Endometrium (tissue), 2 donors: Measurements from ENCODE around the gene RARA.
"Not testable (repeated sequence)": the region's sequence is repeated elsewhere in the genome, so short reads cannot be mapped to it uniquely, and the experiment has no call there.

Experiments used
- FAIRE-seq: peaks from 2 replicates; lab custom pipeline; 2012; peaks lifted over from hg19 to GRCh38; lab: Jason Lieb, UNC
- donor health status: control.
- donor health status: control.

RARA gene

DNA sequence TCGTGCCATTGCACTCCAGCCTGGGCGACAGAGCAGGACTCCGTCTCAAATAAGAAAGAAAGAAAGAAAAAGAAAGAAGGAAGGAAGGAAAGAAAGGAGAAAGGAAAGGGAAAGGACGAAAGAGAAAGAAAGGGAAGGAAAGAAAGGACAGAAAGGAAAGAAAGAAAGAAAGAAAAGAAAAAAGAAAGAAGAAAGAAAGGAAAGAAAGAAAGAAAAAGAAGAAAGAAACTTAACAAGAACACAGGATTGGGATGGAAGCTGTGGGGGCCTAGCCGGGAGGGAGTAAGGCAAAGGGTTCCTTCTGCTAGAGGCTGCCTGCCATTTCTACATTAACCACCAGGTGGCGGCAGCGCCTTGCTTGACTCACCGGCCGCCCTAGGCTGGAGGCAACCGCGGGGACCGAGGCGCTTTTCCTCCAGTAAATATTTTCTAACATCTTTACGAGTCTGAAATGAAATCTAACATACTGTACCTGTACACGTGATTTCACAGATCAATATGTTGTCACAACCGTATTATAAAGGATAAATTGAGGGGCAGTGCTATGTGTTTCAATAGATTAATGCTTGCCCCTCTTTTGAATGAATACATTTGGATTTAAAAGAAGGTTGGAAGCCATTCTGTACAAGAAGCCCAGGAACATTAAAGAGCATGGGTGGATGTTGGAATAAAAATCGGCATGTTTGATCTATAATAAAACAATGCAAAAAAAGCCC is 49.5 kb downstream of the RARA start:
- FAIRE-seq: peak; percentile 86

DNA sequence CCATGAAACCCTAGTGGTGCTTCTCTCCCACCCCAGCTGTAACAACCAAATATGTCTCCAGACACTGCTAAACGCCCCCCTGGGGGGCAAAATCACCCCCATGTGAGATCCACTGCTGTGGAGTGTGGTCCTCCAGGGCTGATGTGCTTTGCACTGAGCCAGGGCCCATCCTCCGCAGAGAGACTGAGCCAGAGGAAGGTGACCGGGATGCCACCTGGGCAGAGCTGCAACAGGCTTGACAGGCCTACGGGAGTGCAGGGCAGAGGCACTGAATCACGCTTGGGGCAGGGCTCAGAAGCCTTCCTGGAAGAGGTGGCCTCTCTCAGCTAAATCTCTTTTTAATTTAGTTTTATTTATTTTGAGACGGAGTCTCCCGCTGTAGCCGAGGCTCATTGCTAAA is 51.1 kb downstream of the RARA start:
- FAIRE-seq: no peak

GRCh38 chr17:40361063-40361924 is 52.3 kb downstream of the RARA start:
- no peak for FAIRE-seq

GRCh38 chr17:40361925-40362695 is 53.1 kb downstream of the RARA start:
- FAIRE-seq: no peak

DNA sequence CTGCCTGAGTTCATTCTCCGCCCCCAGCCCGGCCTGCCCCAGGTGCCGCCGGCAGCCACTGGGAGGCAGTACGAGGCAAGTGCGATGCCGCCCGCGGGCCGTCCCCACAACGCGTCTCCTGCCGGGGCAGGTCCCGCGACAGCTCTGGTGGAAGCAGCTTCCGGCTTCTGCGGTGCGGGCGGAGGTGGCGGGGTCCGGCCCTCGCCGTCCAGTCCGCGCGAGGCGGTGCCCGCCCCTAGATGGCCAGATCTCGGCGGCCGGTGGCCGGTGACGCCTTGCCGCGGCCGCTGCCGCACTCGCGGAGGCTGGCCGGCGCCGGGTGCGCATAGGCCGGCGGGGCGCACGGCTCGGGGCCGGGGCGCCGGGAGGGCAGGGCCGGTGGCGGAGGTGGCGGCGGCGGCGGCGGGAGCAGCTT is 53.7 kb downstream of the RARA start:
- no peak for FAIRE-seq

- FAIRE-seq: no peak
These were observed 54.3 kb downstream of the RARA start for GRCh38 chr17:40363111-40363827.

- no peak for FAIRE-seq
These were observed 55.3 kb downstream of the RARA start, which contains the start of gene GJD3 for GRCh38 chr17:40364121-40364861. Gene GJD3, minus strand, starts transcription at chr17:40364737. Its CDS starts 922 bp downstream, at chr17:40363815.

GRCh38 chr17:40364906-40365305 is 55.9 kb downstream of the RARA start:
- FAIRE-seq: no peak

GRCh38 chr17:40366076-40366860 is 57.3 kb downstream of the RARA start:
- no peak for FAIRE-seq

GRCh38 chr17:40366861-40367518 is 58.0 kb downstream of the RARA start:
- FAIRE-seq: no peak

DNA sequence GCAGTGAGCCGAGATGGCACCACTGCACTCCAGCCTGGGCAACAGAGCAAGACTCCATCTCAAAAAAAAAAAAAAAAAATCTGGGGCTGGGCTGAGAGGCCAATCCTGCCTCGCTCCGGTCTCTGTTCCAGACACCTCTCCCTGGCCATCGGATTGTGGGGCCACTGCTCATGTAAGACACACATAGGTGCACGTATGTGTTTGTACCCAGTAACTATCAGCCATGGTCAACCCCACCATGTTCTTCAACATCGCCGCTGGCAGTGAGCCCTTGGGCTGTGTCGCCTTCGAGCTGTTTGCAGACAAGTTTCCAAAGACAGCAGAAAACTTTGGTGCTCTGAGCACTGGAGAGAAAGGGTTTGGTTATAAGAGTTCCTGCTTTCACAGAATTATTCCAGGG is 58.7 kb downstream of the RARA start:
- not testable (repeated sequence) for FAIRE-seq

GRCh38 chr17:40369923-40370322 is 60.9 kb downstream of the RARA start:
- no peak for FAIRE-seq

GRCh38 chr17:40371261-40371929 is 62.4 kb downstream of the RARA start:
- no peak for FAIRE-seq

DNA sequence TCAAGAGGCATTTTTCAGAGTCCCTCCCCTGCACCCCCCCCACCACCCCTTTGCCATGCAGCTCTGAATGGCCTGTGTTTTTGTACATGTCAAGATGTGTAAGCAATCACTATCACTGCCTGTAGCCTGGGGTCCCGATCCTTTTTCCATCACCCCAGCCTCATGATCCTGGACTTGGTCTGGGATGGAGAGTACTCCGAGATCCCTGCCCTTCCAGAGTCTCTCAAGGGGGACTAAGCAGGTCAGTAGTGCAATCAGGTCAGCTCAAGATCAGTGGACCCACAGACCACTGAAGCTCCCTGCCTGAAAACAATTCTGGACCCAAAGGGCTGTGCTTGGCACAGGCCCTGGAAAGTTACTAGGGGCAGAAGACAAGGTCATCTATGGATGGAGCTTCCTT is 63.1 kb downstream of the RARA start:
- no peak for FAIRE-seq

GRCh38 chr17:40372644-40373043 is 63.7 kb downstream of the RARA start:
- FAIRE-seq: not testable (repeated sequence)

GRCh38 chr17:40373324-40373723 is 64.3 kb downstream of the RARA start:
- no peak for FAIRE-seq

DNA sequence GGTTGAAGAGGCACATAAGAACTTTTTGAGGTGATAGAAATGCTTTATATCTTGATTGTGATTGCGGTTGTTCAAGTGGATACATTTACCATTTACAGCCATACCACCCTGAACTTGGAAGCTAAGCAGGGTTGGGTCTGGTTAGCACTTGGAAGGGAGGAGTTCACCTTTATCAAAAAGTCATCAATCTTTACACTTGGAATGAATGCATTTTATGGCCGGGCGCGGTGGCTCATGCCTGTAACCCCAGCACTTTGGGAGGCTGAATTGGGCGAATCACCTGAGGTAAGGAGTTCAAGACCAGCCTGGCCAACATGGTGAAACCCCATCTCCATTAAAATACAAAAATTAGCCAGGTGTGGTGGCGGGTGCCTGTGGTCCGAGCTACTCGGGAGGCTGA is 65.0 kb downstream of the RARA start:
- FAIRE-seq: no peak

DNA sequence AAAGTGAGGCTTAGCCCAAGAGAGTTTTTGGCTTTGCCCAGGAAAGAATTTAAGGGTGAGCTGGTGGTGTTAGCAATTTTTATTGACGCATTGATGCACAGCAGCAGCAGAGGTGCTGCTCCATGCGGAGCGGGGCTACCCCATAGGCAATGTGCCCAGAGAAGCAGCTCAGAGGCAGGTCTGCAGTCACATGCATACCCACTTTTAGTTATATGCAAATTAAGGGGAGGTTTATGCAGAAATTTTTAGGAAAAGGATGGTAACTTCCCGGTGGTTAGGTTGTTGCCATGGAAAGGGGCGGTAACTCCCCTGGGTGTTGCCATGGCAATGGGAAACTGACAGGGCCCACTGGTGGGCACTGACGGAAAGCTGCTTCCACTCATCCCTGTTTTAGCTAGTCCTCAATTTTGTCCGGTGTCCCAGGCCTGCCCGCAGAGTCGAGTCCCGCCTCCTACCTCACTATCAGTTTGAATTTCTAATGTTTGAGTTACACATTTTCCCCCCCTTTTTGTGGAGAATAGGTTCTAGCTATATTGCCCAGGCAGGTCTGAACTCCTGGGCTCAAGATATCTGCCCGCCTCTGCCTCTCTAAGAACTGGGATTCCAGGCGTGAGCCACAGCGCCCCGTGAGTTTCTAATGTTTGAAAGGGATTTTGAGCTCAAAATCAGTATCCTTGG is 66.0 kb downstream of the RARA start:
- FAIRE-seq: no peak

DNA sequence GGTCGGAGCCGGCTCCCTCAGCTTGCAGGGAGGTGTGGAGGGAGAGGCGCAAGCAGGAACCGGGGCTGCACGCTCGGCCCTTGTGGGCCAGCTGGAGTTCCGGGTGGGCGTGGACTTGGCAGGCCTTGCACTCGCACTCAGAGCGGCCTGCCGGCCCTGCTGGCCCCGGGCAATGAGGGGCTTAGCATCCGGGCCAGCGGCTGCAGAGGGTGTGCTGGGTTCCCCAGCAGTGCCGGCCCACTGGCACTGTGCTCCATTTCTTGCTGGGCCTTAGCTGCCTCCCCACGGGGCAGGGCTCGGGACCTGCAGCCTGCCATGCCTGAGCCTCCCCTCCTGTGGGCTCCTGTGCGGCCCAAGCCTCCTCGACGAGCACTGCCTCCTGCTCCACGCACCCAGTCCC is 66.8 kb downstream of the RARA start:
- not testable (repeated sequence) for FAIRE-seq
